Stomach (tissue), 9 donors: Measurements from ENCODE around the gene NAT10. TPM values are rescaled to one million over a fixed set of nuclear protein-coding genes. Genes with fewer than 3 reads are reported as not detected.

Experiments used
- DNase-seq, 2 donors: peaks; one replicate each; pipeline versions ENCODE4 v3.0.0 to v3.0.0-alpha.2; 2013 to 2019
- H3K27ac ChIP-seq, 5 donors: fragments of 200-600 bp in 4 of 5; sonication (generic) in 4 of 5; one replicate each; pipeline ENCODE4 v1.5.1; 2013 to 2019; ENCODE audit warnings: mild to moderate bottlenecking in 1 of 5, moderate library complexity in 1 of 5
- H3K27me3 ChIP-seq, 3 donors: fragments of 200-600 bp; sonication (generic); one replicate each; pipeline ENCODE4 v1.5.1; 2017 to 2019; ENCODE audit warnings: mixed run types in 1 of 3
- H3K36me3 ChIP-seq, 4 donors: fragments of 200-600 bp; sonication (generic); 1 replicate in 3 of 4; 2 replicates in 1 of 4; pipeline ENCODE4 v1.5.1; 2016 to 2019
- H3K4me1 ChIP-seq, 4 donors: fragments of 200-600 bp; sonication (generic); one replicate each; pipeline ENCODE4 v1.5.1; 2016 to 2019
- H3K4me3 ChIP-seq, 4 donors: fragments of 200-600 bp; sonication (generic) in 3 of 4; one replicate each; pipeline ENCODE4 v1.5.1; 2016 to 2019; ENCODE audit warnings: mild to moderate bottlenecking in 1 of 4
- H3K9me3 ChIP-seq, 4 donors: fragments of 200-600 bp; sonication (generic); one replicate each; pipeline ENCODE4 v1.5.1; 2016 to 2019
- EP300 ChIP-seq: sonication (generic); formaldehyde crosslinking; IDR thresholded peaks from one replicate; pipeline ENCODE4 v1.6.1; 2017; ENCODE audit warnings: antibody characterized with exemption
- POLR2A ChIP-seq, 4 donors: fragments of 450-650 bp; IDR thresholded peaks; one replicate each; pipeline ENCODE4 v1.6.1; 2016; ENCODE audit warnings: antibody characterized with exemption in 4 of 4, control low read depth in 2 of 4, mild to moderate bottlenecking in 1 of 4, moderate library complexity in 1 of 4
- POLR2AphosphoS5 ChIP-seq, 3 donors: sonication (generic); formaldehyde crosslinking; IDR thresholded peaks; one replicate each; pipeline ENCODE4 v1.6.1; 2016; ENCODE audit warnings: antibody characterized with exemption in 3 of 3
- WGBS, 5 donors: extraction: QIAGEN DNeasy Blood & Tissue Kit in 3 of 5; methylation state at CpG; one replicate each; pipeline versions ENCODE4 v1.1.5 to v1.1.7; 2013 to 2018; 5-methylcytosine and 5-hydroxymethylcytosine counted together
- intact Hi-C: fragments of 100-400 bp; cut with DNase I; formaldehyde crosslinking; loops from one replicate; pipeline ENCODE4 v1.15.1; 2023; ENCODE audit warnings: low total_unique reads
- polyA plus RNA-seq, 3 donors: library from polyadenylated mRNA; stranded (reverse); fragments of 200-250 nt; gene quantifications; one replicate each; pipeline ENCODE4 v1.2.3, GENCODE V29; 2013
- total RNA-seq, 5 donors: library from RNA; depleted of rRNA; stranded (reverse); fragments of >200 nt; gene quantifications; one replicate each; pipeline versions ENCODE4 v1.1.0 to v1.2.3, GENCODE V29; 2014 to 2016
- TF ChIP-seq, protein P1 (sequence below), 7 experiments: fragments of 450-650 bp in 4 of 7; fragments of 200-600 bp in 3 of 7; sonication (generic) in 3 of 7; IDR thresholded peaks; one replicate each; pipeline ENCODE4 v1.5.1; 2016 to 2019; ENCODE audit warnings: antibody characterized with exemption in 7 of 7, control low read depth in 2 of 7, mild to moderate bottlenecking in 1 of 7
- donor health status: healthy with polysubstance abuse.
- donor health status: Bipolar disorder and iron deficiency.
- donor health status: healthy.

Gene NAT10
- total and polyA plus RNA-seq, 8 donors, result 13.0 to 245 (median 25.2) TPM

DNA sequence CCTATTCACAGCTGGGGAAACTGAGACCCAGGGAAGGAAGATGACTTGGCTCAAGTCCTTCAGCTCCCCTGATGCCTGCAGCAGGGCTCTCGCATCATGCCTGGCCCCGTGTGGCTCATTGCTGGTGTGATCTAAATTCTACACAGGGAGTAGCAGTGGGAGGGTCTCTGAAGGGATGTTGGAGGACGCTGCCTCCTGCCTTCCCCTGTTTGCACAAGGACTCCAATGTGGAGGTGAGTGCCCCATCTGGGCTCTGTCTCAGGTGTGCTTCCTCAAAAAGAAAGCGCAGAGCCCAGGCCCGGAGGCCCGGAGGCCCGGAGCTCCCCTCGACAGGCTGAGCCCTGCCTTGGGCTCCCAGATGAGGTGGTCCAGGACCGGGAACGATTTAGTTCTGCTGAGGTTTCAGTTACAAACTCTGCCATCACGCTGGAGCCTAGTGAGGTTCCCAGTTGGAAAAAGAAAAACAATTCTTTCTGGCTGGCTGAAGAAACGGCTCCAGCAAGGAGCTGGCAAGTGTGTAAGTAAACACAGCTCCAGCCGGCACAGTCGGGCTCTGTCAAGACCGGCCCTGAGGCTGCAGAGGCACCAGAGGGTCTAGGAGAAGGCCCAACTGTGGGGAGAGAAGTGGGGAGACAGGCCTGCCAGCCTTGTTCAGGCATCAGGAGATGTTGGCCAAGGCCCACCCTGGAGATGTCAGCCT is 49.8 kb downstream of the NAT10 start:
- Histone ChIP-seq H3K4me1 (peaks cover 6 to 29% (median 20%) of the 10 kb centered on the region in 4 donors), H3K9me3 (no peaks in the 10 kb centered on the region), H3K27me3 (no peaks in the 10 kb centered on the region), H3K27ac (peak overlapping the region in 3 of 5 donors; percentile 27 to 68 (median 62)), H3K36me3 (peaks cover 5 to 58% (median 46%) of the 10 kb centered on the region in 4 donors), H3K4me3 (no peak overlapping the region)
- intact Hi-C loops, result no loop called here
- 45 to 61% (median 50%) methylated on average over 15 of the region's 15 CpGs for WGBS, 5 donors
- DNase-seq, result peak; percentile 26 to 43
- no peak for TF ChIP-seq POLR2AphosphoS5 (IDR thresholded peaks at IDR 0.05)
- no peak for TF ChIP-seq EP300
- TF ChIP-seq, protein P1, sequence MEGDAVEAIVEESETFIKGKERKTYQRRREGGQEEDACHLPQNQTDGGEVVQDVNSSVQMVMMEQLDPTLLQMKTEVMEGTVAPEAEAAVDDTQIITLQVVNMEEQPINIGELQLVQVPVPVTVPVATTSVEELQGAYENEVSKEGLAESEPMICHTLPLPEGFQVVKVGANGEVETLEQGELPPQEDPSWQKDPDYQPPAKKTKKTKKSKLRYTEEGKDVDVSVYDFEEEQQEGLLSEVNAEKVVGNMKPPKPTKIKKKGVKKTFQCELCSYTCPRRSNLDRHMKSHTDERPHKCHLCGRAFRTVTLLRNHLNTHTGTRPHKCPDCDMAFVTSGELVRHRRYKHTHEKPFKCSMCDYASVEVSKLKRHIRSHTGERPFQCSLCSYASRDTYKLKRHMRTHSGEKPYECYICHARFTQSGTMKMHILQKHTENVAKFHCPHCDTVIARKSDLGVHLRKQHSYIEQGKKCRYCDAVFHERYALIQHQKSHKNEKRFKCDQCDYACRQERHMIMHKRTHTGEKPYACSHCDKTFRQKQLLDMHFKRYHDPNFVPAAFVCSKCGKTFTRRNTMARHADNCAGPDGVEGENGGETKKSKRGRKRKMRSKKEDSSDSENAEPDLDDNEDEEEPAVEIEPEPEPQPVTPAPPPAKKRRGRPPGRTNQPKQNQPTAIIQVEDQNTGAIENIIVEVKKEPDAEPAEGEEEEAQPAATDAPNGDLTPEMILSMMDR (IDR thresholded peaks at IDR 0.05), result no peak
- no peak for TF ChIP-seq POLR2A (IDR thresholded peaks at IDR 0.05)

DNA sequence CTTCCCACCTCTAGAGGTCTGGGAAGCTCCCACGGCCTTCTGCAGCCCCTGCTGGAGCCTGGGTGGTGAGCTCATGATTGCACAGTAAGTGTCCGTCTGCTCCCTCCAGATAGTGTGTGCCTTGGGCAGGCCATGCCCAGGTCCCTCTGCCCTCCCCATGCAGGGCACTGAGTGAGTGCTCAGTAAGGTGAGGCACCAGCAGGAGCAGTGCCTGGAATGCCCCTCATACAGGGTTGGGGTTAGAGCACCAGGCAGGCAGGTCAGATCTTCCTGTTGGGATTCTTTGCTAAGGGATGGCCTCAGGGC is 50.3 kb downstream of the NAT10 start:
- intact Hi-C loops, result no loop called here
- TF ChIP-seq POLR2AphosphoS5 (IDR thresholded peaks at IDR 0.05), result no peak
- no peak for TF ChIP-seq EP300
- TF ChIP-seq, protein P1 (IDR thresholded peaks at IDR 0.05), result no peak
- TF ChIP-seq POLR2A (IDR thresholded peaks at IDR 0.05), result no peak
- Histone ChIP-seq H3K36me3 (peaks cover under 1 to 53% (median 41%) of the 10 kb centered on the region in 4 donors), H3K9me3 (no peaks in the 10 kb centered on the region), H3K4me3 (no peak overlapping the region), H3K27me3 (no peaks in the 10 kb centered on the region), H3K4me1 (peaks cover 6 to 29% (median 20%) of the 10 kb centered on the region in 4 donors), H3K27ac (peak overlapping the region in 3 of 5 donors; percentile 27 to 68 (median 62))
- no peak for DNase-seq
- 47 to 67% (median 50%) methylated on average over 2 of the region's 2 CpGs; no CpG with 5 or more reads in 1 of the 5 donors for WGBS, 5 donors

DNA sequence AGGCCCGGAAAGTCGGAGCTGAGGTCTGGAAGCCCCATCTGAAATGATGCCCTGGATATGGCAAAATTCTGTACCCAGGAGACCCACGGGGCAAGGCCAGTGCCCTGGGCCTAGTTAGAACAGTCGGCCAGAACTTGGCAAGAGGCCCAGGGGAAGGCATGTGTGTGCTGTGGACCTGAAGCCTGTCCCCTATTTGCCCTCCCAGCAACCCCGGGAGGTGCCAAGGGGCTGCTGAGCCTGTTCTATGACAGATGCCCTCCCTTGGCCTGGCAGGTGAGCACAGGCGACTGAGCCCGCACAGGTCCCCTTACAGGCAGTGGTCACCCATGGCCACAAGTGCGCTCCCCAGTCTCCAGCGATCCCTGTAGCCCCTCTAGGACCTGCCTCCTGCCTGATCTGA is 51.7 kb downstream of the NAT10 start:
- no peak for DNase-seq
- no peaks in the 10 kb centered on the region for H3K27me3 ChIP-seq
- peaks cover 0 to 46% (median 33%) of the 10 kb centered on the region in 4 donors for H3K36me3 ChIP-seq
- intact Hi-C loops, result no loop called here
- H3K4me3 ChIP-seq, result no peak overlapping the region
- no peaks in the 10 kb centered on the region for H3K9me3 ChIP-seq
- peaks cover 6 to 29% (median 20%) of the 10 kb centered on the region in 4 donors for H3K4me1 ChIP-seq
- WGBS, 5 donors, result 80 to 84% (median 81%) methylated on average over 7 to 9 of the region's 9 CpGs
- TF ChIP-seq POLR2A (IDR thresholded peaks at IDR 0.05), result no peak
- no peak for TF ChIP-seq POLR2AphosphoS5 (IDR thresholded peaks at IDR 0.05)
- TF ChIP-seq EP300, result no peak
- TF ChIP-seq, protein P1 (IDR thresholded peaks at IDR 0.05), result no peak
- H3K27ac ChIP-seq, result peak overlapping the region in 1 of 5 donors; percentile 8

DNA sequence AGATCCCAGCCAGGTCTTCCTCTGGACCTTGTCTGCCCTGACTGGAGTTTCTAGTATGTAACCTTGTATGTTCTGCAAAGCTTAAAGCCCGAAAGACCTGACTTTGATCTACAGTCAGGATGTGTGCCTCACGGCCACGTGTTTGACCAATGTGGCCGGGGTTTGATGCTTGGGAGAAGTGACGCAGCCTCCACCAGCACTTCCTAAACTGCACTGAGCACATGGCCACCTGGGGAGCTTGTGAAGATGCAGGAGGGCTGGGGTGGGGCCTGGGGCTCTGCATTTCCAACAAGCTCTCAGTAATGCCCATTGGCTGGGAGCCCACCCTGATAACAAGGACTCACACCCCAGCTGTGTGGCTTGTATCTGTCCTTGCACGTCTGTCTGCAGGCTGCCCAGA is 53.2 kb downstream of the NAT10 start:
- H3K9me3 ChIP-seq, result no peaks in the 10 kb centered on the region
- no peaks in the 10 kb centered on the region for H3K27me3 ChIP-seq
- WGBS, 5 donors, result 63 to 97% (median 67%) methylated on average over 5 to 6 of the region's 6 CpGs
- peaks cover 6 to 29% (median 20%) of the 10 kb centered on the region in 4 donors for H3K4me1 ChIP-seq
- DNase-seq, result no peak
- H3K4me3 ChIP-seq, result no peak overlapping the region
- H3K27ac ChIP-seq, result no peak overlapping the region
- intact Hi-C loops, result no loop called here
- H3K36me3 ChIP-seq, result peaks cover 0 to 41% (median 25%) of the 10 kb centered on the region in 4 donors
- TF ChIP-seq POLR2A (IDR thresholded peaks at IDR 0.05), result no peak
- TF ChIP-seq, protein P1 (IDR thresholded peaks at IDR 0.05), result no peak
- no peak for TF ChIP-seq POLR2AphosphoS5 (IDR thresholded peaks at IDR 0.05)
- TF ChIP-seq EP300, result no peak
